Myometrial cell (primary cell): ENCODE measurements around the gene NT5DC4. TPM values are rescaled to one million over a fixed set of nuclear protein-coding genes. Genes with fewer than 3 reads are reported as not detected.

Experiments used
- total RNA-seq: library from RNA; depleted of rRNA; stranded (reverse); fragments of >200 nt; gene quantifications from 2 replicates; pipeline ENCODE4 v1.2.3, GENCODE V29; 2015

Gene NT5DC4
- total RNA-seq, result not detected in 2 replicates

DNA sequence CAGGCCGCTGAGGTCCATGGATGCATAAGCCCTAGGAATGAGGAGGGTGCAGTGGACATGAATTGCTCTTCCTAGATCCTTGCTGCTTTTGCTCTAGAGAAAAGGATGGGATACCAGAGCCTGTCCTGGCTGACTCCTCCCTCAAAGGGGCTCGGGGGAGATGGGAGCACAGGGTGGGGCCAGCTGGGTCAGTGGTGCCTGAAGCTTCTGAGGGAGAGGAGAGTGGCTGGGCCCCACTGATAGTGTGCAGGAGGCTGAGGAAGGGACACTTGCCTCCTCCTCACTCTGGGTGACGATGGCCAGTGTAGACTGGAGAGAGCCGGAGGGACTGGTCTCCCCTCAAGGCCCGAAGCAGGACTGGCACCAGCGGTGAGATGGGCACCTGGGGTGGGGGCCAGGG is at the start of gene NT5DC4:
TSS of gene NT5DC4 (plus strand) at position 236 of the 400 bp plus-strand sequence. CDS start at position 296, 60 bp downstream.

DNA sequence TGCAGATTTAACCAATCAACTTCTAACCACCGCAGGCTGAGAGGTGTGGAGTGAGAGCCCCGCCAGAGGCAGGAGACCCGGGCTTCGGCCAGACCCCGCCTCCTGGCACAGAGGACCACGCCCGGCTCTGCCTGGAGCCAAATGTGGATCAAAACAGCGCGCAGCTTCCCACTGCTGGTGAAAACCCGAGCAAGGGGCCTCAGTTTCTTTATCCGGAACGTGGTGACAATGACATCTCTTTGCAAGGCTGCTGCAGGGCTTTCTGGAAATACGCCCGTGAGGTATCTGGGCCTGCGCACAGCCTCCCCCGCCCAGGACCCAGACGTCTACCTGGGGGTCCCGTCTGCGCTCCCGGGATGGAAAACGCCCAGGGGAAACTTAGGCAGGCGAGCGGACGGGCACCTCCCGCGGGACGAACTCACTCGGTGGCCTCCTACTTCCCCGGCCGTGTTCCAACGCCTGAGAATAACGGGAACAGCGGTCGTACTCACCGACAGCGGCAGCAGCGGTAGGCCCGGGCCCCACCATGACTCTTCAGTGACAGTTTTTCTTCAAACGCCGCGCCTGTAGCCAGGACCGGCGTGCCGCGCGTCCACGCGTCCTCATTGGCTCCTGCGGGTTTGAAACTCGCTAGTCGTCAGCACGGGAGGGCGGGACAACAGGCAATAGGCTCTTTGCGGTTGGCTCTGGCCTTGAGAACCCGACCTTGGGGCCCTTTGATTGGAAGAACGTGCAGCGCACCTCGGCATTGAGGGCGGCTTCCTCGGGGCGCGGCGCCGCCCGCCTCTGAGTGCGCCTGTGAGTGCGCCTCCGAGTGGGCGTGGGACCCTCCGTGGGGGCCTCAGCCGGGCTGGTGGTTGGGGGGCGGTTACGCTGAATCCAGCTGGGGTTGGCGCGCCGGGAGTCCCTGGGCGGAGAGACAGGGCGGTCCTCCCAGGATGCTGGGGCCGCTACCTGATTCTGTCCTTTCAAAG is 43.5 kb downstream of the NT5DC4 start, which contains the start of gene CKAP2L:
TSS of gene CKAP2L (minus strand) at position 539 of the 974 bp plus-strand sequence. CDS start at position 528, 11 bp downstream.

DNA sequence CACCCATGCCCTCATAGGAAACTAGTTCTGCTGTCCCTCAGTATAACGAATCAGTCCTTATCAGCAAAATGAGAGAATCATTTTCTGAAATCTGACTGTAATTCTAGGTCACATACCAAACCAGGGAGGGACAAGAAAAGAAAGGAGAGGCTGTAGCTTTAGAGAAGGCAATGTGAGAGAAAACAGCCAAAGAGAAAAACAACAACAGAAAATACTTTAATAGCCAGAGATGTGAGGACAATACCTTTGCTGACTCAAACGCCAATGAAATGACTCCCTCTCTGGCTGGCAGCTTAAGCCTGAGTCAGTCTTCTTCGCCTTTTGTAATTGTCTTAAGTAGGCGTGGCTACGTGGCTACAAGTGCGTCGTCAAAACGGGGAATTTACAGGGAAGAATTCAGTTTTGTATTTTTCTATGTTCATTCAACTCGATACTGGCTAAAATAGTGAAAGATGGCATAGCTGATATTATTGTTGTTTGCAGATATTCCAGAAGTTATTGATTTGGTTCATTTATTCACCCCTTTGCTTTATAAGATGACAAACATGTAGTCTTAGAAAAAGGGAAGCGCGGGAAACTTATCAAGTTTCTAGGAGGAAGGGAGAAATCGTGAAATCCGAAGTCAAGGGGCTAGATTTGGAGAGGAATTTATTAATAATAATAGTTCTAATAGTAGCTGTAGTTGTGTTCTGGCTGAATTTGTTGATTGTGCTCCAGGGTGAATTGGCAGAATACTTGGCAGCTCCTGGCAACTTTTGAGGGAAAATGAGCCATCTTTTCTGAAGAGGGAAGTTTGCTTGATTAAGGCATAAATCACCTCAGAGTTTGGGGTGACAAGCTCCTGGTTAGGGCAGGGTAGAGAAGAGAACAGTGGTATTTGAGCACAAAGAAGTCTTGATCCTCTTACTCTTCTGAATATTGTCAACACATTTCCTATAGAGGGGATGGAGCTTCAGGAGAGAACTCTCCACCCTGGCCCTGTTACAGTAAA is 63.7 kb downstream of the NT5DC4 start, which contains the start of gene IL1A:
TSS of gene IL1A (minus strand) at position 295 of the 991 bp plus-strand sequence. CDS start 723 bp downstream, outside the sequence.

Other genes with a start within 250 kb of the NT5DC4 start
- 42.4 and 48.4 TPM in 2 replicates for gene TTL, start 238.9 kb upstream of the NT5DC4 start, total RNA-seq
- 9.2 and 11.3 TPM in 2 replicates for gene POLR1B, start 178.6 kb upstream of the NT5DC4 start, total RNA-seq
- gene CHCHD5, start 136.4 kb upstream of the NT5DC4 start, total RNA-seq, result 19.3 and 43.5 TPM in 2 replicates
- 226 and 235 TPM in 2 replicates for gene SLC20A1, start 75.1 kb upstream of the NT5DC4 start, total RNA-seq
- 4.0 and 7.6 TPM in 2 replicates for gene CKAP2L, start 43.6 kb downstream of the NT5DC4 start, total RNA-seq
- under 0.01 TPM in 1 of 2 replicates, not detected in the other for gene IL1A, start 63.5 kb downstream of the NT5DC4 start, total RNA-seq
- gene IL1B, start 115.8 kb downstream of the NT5DC4 start, total RNA-seq, result 0.18 TPM in 1 of 2 replicates, not detected in the other
- not detected in 2 replicates for gene IL37, start 190.1 kb downstream of the NT5DC4 start, total RNA-seq